HEK293 (cell line): Measurements from ENCODE around the gene ZNF775.

Experiments
- CTCF ChIA-PET: fragments of 350-600 bp; formaldehyde crosslinking; extraction: SDS; loops from one replicate; lab custom pipeline; 2021; ENCODE audit warnings: antibody characterized with exemption; lab: Yijun Ruan, JAX
- POLR2A ChIA-PET: fragments of 300-600 bp; formaldehyde crosslinking; extraction: SDS; loops from one replicate; lab custom pipeline; 2020; ENCODE audit warnings: antibody characterized with exemption, inconsistent platforms; lab: Yijun Ruan, JAX
- H3K27ac ChIP-seq: fragments of 200-500 bp; sonication (Bioruptor generic); 2 replicates; pipeline ENCODE4 v1.5.1; 2014; ENCODE audit warnings: low read depth, low read length, control low read depth, inconsistent platforms; ENCODE audit errors: extremely low read depth
- H3K36me3 ChIP-seq, 2 experiments: fragments of 200-500 bp in 1 of 2; sonication (Bioruptor generic) in 1 of 2; 1 replicate in 1 of 2; 2 replicates in 1 of 2; pipeline ENCODE4 v1.5.1; 2014 to 2017; ENCODE audit warnings: inconsistent platforms in 2 of 2, low read length in 2 of 2; ENCODE audit not compliant: control insufficient read depth in 2 of 2, insufficient read depth in 1 of 2
- H3K4me1 ChIP-seq: fragments of 200-500 bp; sonication (Bioruptor generic); 2 replicates; pipeline ENCODE4 v1.5.1; 2014; ENCODE audit warnings: mild to moderate bottlenecking, low read length, inconsistent platforms; ENCODE audit not compliant: control insufficient read depth, insufficient read depth
- H3K4me3 ChIP-seq: 2 replicates; pipeline ENCODE4 v1.5.1; 2011; ENCODE audit warnings: low read depth, mild to moderate bottlenecking, control low read depth, low read length, moderate library complexity
- H3K9me3 ChIP-seq: fragments of 200-500 bp; sonication (Bioruptor generic); 2 replicates; pipeline ENCODE4 v1.5.1; 2014; ENCODE audit warnings: low read depth, low read length, inconsistent platforms; ENCODE audit not compliant: control insufficient read depth, insufficient read depth
- GLIS2 ChIP-seq: fragments of 450-650 bp; formaldehyde crosslinking; IDR thresholded peaks from 2 replicates; pipeline ENCODE4 v1.5.1; 2016; ENCODE audit warnings: missing biosample characterization, missing genetic modification characterization
- KLF8 ChIP-seq: fragments of 450-650 bp; formaldehyde crosslinking; IDR thresholded peaks from 2 replicates; pipeline ENCODE4 v1.5.1; 2016; ENCODE audit warnings: missing biosample characterization, missing genetic modification characterization
- OVOL3 ChIP-seq: fragments of 450-650 bp; formaldehyde crosslinking; IDR thresholded peaks from 2 replicates; pipeline ENCODE4 v1.5.1; 2016; ENCODE audit warnings: missing biosample characterization, missing genetic modification characterization
- PRDM6 ChIP-seq: fragments of 450-650 bp; formaldehyde crosslinking; IDR thresholded peaks from 2 replicates; pipeline ENCODE4 v1.5.1; 2017; ENCODE audit warnings: missing biosample characterization, missing genetic modification characterization
- SCRT2 ChIP-seq: fragments of 450-650 bp; formaldehyde crosslinking; IDR thresholded peaks from 2 replicates; pipeline ENCODE4 v1.5.1; 2016; ENCODE audit warnings: missing biosample characterization, missing genetic modification characterization
- YY1 ChIP-seq: fragments of 450-650 bp; formaldehyde crosslinking; IDR thresholded peaks from 2 replicates; pipeline ENCODE4 v1.5.1; 2018; ENCODE audit warnings: missing biosample characterization, missing genetic modification characterization
- ZBTB44 ChIP-seq: fragments of 450-650 bp; IDR thresholded peaks from 2 replicates; pipeline ENCODE4 v1.5.1; 2018; ENCODE audit warnings: missing biosample characterization, mild to moderate bottlenecking, missing genetic modification characterization
- ZNF140 ChIP-seq: fragments of 450-650 bp; formaldehyde crosslinking; IDR thresholded peaks from 2 replicates; pipeline ENCODE4 v1.5.1; 2016; ENCODE audit warnings: missing biosample characterization, missing genetic modification characterization
- ZNF16 ChIP-seq: fragments of 450-650 bp; formaldehyde crosslinking; IDR thresholded peaks from 2 replicates; pipeline ENCODE4 v1.5.1; 2016; ENCODE audit warnings: low read depth, missing biosample characterization, missing genetic modification characterization
- ZNF266 ChIP-seq: fragments of 450-650 bp; formaldehyde crosslinking; IDR thresholded peaks from 2 replicates; pipeline ENCODE4 v1.5.1; 2016; ENCODE audit warnings: missing biosample characterization, missing genetic modification characterization, low read depth
- ZNF311 ChIP-seq: fragments of 450-650 bp; formaldehyde crosslinking; IDR thresholded peaks from 2 replicates; pipeline ENCODE4 v1.5.1; 2017; ENCODE audit warnings: missing biosample characterization, missing genetic modification characterization, borderline replicate concordance
- ZNF449 ChIP-seq: fragments of 450-650 bp; formaldehyde crosslinking; IDR thresholded peaks from 2 replicates; pipeline ENCODE4 v1.5.1; 2017; ENCODE audit warnings: missing biosample characterization, mild to moderate bottlenecking, missing genetic modification characterization, moderate library complexity
- ZNF488 ChIP-seq: fragments of 450-650 bp; formaldehyde crosslinking; IDR thresholded peaks from 2 replicates; pipeline ENCODE4 v1.5.1; 2016; ENCODE audit warnings: missing biosample characterization, missing genetic modification characterization
- ZNF513 ChIP-seq: fragments of 450-650 bp; IDR thresholded peaks from 2 replicates; pipeline ENCODE4 v1.5.1; 2018; ENCODE audit warnings: missing biosample characterization, missing genetic modification characterization
- ZNF548 ChIP-seq: fragments of 450-650 bp; formaldehyde crosslinking; IDR thresholded peaks from 2 replicates; pipeline ENCODE4 v1.5.1; 2016; ENCODE audit warnings: missing biosample characterization, missing genetic modification characterization
- ZNF596 ChIP-seq: fragments of 450-650 bp; IDR thresholded peaks from 2 replicates; pipeline ENCODE4 v1.5.0; 2018; ENCODE audit warnings: missing biosample characterization, mild to moderate bottlenecking, missing genetic modification characterization, moderate library complexity
- ZNF621 ChIP-seq: fragments of 450-650 bp; formaldehyde crosslinking; IDR thresholded peaks from 2 replicates; pipeline ENCODE4 v1.5.1; 2017; ENCODE audit warnings: missing biosample characterization, missing genetic modification characterization
- ZNF658 ChIP-seq: fragments of 450-650 bp; formaldehyde crosslinking; IDR thresholded peaks from 2 replicates; pipeline ENCODE4; 2016; ENCODE audit warnings: missing biosample characterization, missing genetic modification characterization
- ZNF677 ChIP-seq: fragments of 450-650 bp; IDR thresholded peaks from 2 replicates; pipeline ENCODE4 v1.5.0; 2018; ENCODE audit warnings: missing biosample characterization, mild to moderate bottlenecking, missing genetic modification characterization, moderate library complexity
- ZNF768 ChIP-seq: fragments of 450-650 bp; formaldehyde crosslinking; IDR thresholded peaks from 2 replicates; pipeline ENCODE4 v1.5.1; 2018; ENCODE audit warnings: missing biosample characterization, mild to moderate bottlenecking, missing genetic modification characterization
- ZSCAN23 ChIP-seq: fragments of 450-650 bp; formaldehyde crosslinking; IDR thresholded peaks from 2 replicates; pipeline ENCODE4 v1.5.1; 2016; ENCODE audit warnings: missing biosample characterization, missing genetic modification characterization

ZNF775 gene

GRCh38 chr7:150429699-150430098, 50.6 kb downstream of the ZNF775 start (continued):
- TF ChIP-seq ZNF548 (tag by site-specific recombination) (no peak), ZNF311 (tag by site-specific recombination) (no peak), PRDM6 (tag by site-specific recombination) (no peak)
- TF ChIP-seq, all 188 proteins: peak for 0

- Histone ChIP-seq H3K36me3 (no peaks in the 10 kb centered on the region), H3K4me3 (no peak overlapping the region), H3K27ac (no peak overlapping the region), H3K4me1 (no peaks in the 10 kb centered on the region), H3K9me3 (no peaks in the 10 kb centered on the region)
- CTCF ChIA-PET: interaction anchor here (0.6 kb wide), 1 partner anchor 1201 kb away, joined by 3 read pairs; no protein-coding TSS in a partner anchor
- POLR2A ChIA-PET: no interaction called here
- no peak for TF ChIP-seq GLIS2 (tag by site-specific recombination)
- TF ChIP-seq YY1 (tag by site-specific recombination): no peak
- no peak for TF ChIP-seq OVOL3 (tag by site-specific recombination)
- no peak for TF ChIP-seq ZSCAN23 (tag by site-specific recombination)
- no peak for TF ChIP-seq SCRT2 (tag by site-specific recombination)
- no peak for TF ChIP-seq ZNF449
- TF ChIP-seq ZNF488: no peak
- TF ChIP-seq ZNF513: no peak
- TF ChIP-seq ZNF548 (tag by site-specific recombination): no peak
- TF ChIP-seq ZNF266: no peak
- no peak for TF ChIP-seq ZNF677 (tag by site-specific recombination)
- no peak for TF ChIP-seq ZNF596 (tag by site-specific recombination)
- no peak for TF ChIP-seq KLF8 (tag by site-specific recombination)
- TF ChIP-seq ZNF621: no peak
- no peak for TF ChIP-seq ZNF140 (tag by site-specific recombination)
- no peak for TF ChIP-seq ZBTB44 (tag by site-specific recombination)
- no peak for TF ChIP-seq ZNF768 (tag by site-specific recombination)
- no peak for TF ChIP-seq ZNF16 (tag by site-specific recombination)
- TF ChIP-seq ZNF658 (tag by site-specific recombination): no peak
Measured at GRCh38 chr7:150430465-150431085, 51.4 kb downstream of the ZNF775 start.
